HepG2 (cell line): Measurements from ENCODE around the gene PAXX.

Source experiments
- KLF13 ChIP-seq: sonication (generic); formaldehyde crosslinking; IDR thresholded peaks from 2 replicates; pipeline ENCODE4 v1.4.0; 2020; ENCODE audit warnings: mild to moderate bottlenecking, missing genetic modification reagents
- POLR2AphosphoS5 ChIP-seq: IDR thresholded peaks from 2 replicates; pipeline ENCODE4 v1.6.1; 2012; ENCODE audit warnings: low read depth, low read length
- TF ChIP-seq, protein P1 (sequence below): sonication (generic); formaldehyde crosslinking; IDR thresholded peaks from 2 replicates; pipeline ENCODE4 v1.4.0; 2020; ENCODE audit warnings: mild to moderate bottlenecking, low read depth, missing genetic modification reagents

DNA sequence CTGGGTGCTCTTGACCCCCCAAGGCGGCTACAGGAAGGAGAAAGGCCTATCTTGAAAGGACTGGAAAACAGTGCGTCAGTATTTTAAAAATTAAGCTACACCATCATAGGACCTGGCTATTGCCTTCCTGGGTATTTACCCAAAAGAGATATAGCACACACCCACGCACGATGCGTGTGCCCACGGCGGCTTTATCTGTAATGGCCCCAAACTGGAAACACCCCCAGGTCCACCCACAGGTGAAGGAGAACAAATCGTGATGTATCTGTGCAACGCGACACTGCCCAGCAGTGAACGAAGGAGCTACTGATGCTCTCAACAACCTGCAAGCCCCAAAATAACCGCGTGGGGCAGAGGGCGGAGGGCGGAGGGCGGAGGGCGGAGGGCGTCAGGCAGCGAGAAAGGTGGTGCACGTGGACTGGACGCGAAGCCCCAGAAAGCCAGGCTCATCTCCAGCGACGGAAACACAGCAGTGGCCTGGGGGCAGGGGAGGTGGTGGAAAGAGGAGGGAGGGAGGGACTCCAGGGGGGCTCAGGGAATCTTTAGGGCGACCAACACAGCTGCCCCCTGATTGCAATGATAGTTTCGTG lies 27.3 kb upstream of the PAXX start:
- no peak for TF ChIP-seq POLR2AphosphoS5
- no peak for TF ChIP-seq KLF13 (CRISPR knock-in tag)
- TF ChIP-seq, protein P1, sequence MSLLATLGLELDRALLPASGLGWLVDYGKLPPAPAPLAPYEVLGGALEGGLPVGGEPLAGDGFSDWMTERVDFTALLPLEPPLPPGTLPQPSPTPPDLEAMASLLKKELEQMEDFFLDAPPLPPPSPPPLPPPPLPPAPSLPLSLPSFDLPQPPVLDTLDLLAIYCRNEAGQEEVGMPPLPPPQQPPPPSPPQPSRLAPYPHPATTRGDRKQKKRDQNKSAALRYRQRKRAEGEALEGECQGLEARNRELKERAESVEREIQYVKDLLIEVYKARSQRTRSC (CRISPR knock-in tag) = no peak
